NK-92 (cell line): ENCODE data around the gene NOS3.

Source experiments
- DNase-seq: peaks from one replicate; lab custom pipeline; 2025; ENCODE audit not compliant: unreplicated experiment; lab: John Stamatoyannopoulos, UW

NOS3 gene

DNA sequence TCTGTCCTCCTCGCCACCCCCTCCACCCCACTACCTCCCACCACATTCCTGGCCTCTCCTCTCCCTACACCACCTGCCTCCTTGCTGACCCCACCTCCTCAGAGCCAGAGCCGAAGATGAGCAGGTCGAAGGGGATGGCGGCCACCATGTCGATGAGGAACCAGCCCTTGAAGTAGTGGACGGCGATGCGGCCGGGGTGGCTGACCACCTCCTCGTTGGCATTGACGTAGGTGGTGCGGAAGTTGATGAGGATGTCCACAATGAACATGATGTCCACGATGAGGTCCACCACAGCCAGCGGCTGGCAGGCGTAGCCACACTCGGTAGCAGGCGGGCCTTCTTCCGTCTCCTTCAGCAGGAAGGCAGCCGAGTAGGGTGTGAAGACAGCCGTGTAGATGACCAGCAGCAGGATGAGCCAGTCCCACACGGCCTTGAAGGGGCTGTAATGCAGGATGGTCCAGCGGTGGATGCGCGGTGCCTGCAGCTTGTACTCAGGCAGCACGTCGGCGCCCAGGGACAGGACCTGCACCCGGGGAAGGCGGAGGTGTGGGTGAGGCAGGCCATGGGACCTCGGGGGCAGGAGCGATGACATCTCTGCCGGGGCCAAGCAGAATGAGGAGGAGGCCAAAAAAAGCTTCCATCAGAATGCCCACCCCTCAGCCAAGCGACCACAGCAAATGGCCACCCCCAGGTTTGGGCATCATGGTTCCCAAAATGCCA lies 38.3 kb upstream of the NOS3 start:
- no peak for DNase-seq

DNA sequence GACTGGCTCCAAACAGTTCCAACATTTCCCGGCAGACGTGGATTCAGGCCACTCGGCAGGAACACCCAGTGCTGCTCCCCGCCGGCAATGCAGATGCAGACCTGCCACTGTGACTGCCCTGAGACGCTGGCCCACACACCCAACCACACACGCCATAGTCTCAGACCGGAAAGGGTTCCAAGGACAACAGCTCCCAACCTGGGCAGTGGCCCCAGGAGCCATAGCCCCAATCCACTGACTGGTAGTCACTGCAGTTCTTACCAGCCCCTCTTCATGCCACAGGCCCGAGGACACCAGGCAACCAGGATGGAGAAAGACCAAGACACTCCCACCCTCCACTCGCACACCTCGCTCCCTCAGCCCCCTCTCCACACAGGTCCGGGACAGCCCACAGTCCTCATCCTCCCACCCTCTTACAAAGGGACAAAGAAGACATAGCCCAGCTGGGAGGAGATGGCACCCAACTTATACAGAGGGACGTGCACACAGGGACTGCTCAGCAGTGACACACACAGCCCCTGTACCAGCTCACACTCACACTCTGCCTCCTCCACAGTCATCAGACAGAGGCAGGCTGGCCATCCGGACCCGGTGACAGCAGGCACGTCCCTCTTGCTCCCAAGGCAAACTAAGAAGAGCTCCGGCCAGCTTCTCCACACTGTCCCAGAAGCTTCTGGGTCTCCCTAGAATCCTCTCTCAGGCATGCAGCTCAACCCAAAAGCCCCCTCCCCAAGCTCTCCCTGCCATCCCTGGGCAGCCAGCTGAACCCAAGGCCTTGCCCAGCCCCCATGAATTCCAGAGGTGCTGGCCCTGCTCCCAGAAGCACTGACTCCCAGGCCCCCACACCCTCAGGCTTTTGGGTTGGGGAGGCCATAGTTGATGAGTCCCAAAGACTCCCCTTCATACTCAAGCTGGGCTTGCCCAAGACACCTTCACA lies 37.5 kb upstream of the NOS3 start:
- no peak for DNase-seq

DNA sequence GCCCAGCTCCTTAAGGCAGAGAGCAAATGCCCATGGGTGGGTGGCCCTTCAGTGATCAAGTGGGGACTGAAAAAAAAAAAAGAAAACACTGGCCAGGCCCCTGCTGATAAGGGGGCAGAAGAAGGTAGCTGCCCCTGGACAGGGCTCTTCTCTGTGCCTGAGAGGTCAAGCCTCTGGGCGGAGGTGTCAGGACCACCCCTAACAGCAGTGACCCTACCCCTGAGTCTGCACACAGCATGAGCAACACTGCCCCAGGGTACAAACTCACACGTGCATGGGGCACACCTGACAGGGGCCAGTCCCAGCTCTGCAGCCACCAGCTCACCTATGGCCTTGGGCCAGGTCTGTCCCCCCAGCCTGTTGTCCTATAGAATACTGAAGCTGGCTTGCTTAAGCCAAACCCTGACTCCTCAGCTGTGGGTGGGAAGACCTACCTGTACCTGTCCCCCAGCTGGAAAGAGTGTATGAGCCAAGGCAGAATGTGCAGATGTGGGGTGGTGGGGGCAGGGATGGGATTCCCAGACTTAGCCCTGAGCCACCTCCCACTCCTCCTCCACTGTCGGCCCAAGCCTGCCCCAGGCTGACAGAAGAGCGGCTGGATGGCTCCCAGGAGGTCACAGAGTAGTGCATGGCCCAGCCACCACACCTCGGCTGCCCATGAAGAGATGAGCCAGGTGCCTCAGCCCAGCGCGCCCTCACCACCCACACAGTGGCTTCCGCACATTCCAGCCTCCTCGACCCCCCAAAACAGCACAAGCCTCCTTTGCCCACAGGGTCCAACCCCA lies 36.4 kb upstream of the NOS3 start:
- no peak for DNase-seq

DNA sequence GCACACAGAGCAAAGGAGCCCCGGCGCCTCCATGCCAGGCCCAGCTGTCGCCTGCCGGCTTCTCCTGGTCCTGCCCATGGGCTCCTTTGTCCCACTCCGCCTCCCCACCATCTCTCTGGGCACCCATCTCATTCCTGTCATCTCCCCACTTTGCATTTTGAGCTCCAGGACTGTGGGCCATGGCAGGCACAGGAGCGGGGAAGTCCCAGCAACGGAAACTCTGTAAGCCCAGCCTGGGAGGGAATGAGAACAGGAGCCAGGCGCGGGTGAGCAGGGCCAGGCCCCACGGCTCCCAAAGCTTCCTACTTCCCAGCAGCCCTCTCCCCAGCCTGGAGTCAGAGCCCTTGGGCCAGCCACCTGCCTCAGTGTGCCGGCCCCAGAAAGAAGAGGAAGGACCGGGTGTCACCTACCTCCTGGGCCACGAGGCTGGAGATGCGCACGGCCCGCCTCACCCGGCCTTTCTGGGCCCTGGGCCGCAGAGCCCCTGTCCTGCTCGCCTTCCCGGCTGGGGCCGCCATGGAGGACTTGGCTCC lies 35.8 kb upstream of the NOS3 start:
- DNase-seq: no peak

DNA sequence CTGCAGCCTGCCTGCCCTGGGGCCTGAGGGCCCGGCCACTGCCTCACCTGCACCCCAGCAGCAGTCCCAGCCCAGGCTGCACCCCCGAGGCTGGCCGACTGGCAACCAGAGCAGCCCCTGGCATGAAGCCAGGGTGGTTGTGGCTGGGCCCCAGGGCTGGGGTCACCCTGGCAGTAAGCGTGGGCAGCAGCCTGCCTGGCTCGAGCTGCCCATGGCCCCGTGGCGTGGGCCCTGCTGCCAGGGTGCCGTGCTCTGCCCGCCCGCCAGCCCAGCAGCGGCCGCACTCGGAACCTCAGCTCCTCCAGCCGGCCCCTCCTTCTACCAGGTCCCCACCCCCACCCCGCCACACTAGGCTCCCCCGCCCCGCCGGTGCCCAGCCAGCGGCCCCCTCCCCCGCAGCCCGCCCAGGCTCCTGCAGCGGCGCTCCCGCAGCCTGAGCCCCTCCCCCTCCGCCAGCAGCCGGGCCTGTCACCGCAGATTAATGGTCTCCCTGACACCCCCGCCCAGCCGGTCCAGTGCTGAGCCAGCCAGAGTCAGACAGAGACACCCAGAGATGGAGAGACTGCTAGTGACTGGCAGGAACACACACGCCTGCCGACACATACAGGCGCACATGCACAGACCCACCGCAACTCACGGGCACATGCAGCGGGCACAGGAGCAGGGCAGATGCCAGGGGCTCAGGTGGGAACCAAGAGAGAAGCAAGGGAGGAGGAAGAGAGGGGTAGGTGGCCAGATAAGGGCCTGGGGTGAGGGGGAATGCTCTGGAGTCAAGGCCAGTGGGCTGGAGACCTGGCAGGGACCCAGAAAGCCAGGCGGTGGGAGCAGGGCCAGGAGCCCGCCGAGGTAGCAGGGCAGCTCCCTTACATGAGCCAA lies 35.1 kb upstream of the NOS3 start:
- DNase-seq: no peak

DNA sequence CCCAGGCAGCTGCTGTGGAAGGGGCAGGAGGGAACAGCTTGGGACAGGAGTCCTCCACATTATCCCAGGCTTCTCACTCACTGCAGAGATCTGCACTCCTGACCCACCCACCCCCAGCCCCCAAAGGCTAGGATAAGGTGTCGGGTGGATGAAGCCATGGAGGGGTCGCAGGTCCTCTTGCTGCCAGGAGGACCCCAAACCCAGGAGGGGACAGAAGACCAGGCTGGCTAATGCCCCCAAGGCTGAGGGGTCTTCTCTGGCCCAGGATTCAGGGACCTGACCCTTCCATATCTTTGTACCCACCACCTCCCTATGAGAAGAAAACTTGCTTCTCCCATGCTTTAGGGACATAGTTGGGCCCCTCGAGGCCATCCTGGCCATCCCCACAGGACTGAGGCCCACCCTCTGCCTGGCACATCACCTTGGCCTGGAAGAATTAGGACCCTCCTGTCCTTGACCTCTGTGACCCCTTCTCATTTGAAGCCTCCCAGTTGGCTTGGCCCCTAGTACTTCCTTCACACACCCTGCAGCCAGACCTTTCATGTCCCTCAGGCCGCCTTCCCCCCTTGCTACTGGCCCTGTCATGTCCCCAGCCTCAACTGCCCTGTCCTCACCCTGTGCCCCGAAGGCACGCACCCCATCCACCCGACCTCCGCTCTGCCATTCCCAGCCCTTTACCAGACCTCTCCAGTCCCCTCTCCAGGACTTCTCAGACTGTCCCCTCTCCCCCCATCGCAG lies 34.3 kb upstream of the NOS3 start:
- no peak for DNase-seq

DNA sequence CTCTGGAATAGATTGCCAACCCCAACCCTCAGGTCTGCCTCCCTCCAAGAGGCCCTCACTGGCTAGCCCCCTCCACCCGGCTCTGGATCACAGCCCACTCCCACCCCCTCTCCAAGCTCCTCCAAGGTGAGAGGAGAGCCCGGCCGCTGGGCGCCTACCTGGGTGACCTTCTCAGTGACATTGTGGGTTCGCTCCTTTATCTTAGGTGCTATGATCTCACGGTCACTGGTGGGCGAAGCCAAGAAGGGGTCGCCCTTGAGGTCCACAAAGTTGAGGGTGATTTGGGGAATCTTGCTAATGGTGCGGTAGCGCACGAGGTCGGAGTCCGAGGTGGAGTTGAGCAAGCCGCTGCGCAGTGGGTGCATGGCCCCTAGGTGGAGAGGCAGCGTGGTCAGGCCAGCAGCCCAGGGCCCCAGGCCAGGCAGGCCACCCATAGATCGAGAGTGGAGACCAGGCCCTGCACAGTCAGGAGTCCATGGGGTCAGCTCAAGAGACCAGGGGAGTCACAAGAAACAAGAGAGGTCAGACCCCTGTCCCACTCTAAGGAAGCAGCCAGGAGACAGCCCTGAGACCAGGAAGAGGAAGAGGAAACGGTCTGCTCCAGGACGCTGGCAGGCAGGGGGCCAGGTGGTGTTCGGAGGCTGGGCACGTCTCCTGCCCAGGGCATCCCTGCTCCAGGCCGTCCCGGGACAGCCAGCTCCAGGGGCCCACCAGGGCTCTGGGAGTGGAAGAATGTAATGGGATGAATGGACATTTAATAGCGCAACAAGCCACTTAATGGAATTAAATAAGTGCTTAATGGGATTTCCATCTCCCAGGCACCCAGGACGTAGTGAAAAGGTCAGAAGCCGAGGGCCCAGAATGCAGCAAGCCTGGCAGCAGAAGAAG lies 33.4 kb upstream of the NOS3 start:
- DNase-seq: no peak

DNA sequence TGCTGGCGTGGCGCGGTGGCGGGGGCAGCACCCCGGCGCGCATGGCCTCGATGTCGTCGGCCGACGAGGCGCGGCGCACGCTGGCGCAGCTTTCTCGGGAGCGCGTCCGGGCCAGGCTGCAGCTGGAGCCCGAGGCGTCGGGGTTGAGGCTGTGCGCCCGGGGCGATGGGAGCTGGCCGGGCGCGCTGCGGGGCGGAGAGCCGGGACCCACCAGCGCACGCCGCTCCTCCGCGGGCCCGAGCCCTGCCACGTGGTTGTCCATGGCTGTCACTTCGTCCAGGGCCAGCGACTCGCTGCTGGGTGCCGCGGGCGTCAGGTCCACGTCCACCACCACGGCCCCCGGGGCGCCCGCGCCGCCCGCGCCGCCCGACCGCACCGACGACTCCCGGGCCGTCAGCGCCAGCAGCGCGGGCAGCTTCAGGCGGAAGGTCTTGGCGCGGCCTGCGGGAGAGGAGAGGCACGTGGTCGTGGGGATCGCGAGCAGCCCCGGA lies 32.7 kb upstream of the NOS3 start:
- DNase-seq: no peak

DNA sequence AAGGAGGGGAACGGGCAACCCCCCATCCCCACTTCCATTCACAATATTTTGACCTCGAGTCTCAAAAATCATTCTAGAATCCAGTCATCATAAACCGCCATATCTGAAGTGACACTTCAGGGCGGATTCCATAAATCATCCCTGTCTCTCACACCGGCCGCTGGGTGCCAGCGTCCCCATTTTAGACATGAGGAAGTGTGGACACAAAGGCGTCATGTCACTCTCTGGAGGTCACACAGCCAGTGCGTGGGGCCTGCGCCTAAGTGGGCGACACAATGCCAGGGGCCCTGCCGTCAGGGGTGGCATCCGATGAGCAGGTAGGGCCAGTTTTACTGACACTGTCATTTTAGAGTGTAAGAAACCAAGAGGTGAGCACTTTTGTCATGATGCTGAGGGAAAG lies 32.2 kb upstream of the NOS3 start:
- no peak for DNase-seq

DNA sequence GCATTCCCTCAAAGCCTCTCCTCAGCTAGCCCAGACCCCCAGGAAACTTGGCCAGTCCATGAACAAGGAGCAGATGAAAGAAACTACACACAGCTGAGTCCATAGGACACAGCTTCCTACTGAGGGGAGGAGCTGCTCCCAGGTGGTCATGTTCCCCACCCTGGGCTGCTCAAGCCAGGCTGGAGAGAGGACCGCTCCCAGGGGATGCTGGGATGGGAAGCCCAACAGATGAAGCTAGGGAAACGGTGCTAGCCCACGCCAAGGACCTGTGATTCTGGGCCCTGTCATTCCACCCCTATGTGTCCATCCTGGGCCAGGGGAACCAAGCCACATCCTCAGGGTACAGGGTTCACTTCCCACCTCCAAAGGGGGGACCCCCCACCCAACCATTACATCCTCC lies 31.7 kb upstream of the NOS3 start:
- DNase-seq: no peak

DNA sequence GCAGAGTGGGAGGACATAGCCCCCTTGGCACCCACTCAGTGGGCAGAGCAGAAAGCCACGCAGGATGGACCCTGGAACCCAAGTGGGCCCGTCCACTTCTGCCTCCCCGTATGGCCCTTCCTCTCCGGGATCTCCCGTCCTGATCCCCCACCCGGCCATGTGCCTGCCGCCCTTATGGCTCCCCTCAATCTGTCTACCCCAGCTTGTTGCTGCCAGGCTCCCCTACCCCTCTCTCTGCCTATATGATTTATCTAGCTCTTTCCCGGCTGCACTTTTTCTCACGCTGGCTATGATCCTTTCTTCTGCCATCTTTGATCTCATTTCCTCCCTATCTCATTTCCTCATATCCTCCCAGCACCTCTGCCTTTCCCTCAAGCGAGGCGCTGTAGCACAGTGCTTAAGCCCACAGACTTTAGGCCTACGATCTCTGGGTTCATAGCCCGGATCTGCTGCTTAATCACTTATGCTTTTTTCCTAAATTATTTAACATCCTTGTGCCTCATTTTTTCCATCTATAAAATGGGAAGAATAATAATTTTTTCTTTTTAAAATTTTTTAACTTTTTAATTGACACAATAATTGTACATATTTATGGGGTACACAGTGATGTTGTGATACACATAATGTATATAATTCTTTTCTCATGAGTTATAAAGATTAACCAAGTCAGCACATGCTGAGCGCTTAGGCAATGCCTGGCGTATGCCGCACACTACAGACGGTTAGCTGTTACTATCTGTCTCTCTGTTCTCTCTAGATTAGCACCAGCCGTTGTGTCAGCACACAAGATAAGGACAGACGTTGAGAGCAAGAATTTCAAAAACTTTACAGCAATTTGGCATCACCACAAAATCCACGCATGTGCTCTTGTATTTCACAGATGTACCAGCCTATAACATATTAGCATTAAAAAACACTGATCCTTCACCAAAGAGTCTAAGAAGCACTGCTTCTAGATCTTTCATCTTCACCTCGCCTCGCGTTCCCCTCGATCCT lies 30.8 kb upstream of the NOS3 start:
- no peak for DNase-seq

DNA sequence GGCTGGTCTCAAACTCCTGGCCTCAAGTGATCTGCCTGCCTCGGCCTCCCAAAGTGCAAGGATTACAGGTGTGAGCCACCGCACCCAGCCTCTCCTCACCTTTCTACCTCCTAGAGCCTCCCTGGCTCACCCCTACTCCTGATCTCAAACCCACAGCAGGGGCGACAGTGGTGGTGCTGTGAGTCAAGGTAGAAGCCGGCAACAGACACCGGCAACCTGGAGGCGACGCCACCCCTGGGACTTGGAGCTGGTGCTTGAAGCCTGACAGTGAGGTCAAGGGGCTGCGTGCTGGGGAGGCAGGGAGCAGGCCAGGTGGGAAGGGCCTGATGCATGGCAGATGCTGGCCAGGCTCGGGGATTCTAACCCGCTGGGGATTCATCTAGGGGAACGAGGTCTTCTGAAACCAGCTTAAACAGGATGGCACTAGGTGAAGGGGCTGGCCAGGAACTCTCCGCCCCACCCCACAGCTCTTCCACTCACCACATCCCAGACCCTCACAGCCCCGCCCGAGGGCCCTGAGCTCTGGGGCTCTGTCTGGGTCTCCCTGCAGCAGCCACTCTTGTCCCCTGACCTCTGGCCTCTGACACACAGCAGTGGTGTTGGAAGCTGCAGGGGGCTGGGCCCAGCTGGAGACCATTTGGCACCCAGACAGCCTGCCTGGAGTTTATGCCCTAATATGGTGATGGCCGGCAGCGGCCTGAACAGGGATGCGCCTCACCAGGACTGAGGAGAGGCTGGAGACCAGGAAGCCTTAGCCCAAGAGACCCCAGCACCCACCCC lies 29.1 kb upstream of the NOS3 start:
- no peak for DNase-seq

DNA sequence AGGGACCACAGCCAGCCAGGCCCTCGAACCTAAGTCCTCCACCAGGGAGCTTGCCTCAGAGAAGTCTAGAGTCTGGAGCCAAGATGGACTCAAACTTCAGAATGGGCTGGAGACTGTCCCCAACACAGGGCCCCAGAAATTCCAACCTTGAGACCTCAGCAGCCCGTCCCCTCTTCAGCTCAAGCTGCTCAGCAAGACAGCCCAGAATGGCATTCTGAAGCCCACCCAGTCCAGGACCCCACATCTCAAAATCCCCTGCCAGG lies 28.6 kb upstream of the NOS3 start:
- DNase-seq: no peak

DNA sequence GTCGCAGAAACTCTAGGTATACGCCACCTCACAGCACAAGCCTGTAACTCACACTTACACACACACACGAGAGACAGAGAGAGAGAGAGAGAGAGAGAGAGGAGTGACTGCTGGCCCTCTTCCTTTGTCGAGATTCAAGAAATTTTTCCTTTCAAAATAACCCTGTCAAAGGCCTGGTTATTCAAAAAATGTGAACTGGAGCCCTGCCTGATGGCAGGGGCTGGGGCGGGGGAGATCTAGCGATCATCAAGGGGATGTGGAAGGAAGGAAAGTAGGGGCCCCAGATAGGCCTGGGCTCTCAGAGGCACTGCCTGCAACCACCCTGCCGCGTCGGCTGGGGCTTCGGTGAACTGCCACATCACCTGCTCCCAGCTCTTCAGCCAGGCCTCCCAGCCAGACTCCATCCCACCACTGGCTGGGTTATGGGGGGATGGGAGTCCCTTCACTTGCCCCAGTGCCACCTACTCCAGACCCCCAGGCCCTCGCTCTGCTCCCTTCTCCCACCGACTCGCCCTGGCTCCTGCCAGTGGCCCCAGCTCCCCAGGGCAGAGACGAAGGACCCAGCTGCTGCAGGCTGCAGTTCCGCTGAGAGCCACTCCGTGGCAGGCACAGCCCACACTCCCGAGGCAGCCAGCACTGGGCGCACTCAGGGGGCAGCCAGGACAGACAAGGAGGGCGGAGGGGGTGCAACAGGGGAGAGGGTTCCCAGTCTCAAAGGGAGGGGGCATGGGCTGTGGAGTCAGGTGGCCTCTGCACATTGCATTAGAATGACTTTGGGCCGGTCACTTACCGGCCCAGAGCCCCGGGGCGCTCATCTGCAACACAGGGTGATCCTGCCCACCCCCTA lies 28.0 kb upstream of the NOS3 start:
- DNase-seq: no peak

DNA sequence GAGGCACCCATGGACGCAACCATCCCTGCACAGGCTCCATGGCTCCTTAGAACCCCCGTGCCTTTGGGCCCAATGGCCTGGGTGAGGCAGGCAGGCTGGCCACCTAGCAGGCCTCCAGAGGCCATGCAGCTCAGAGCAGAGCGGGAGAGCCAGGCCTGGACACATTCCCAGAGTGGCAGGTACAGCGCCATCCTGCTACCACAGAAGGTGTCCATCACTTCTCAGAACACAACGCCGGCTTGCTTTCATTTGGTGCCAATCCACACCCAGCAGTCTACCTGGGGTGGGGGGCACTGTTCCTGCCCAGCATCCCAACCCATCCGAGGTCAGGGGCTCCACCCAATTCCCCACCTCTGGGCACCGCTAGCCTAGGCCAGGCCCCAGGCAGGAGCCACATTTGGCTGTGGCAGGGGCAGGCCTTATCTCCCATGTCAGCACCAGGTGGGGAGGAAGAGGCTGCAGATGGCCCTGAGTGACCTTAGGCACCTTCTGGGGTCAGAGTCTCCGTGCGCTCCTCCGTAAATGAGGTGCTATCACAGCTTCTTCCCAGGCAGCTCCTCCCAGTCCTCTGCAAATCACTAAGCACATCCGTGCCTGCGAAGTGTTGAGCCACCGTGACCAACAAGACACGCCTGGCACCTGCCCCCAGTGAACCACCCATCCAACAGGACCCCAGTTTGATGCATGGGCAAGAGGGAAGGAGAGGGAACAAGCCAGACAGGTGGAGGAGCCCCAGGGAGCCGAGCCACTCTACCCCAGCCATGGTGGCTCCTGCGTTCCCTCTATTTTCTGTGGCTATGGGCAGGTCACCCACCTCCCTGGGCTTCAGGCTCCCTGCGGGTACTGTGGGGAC lies 26.9 kb upstream of the NOS3 start:
- DNase-seq: no peak
